GM12878 (cell line): Measurements from ENCODE around the gene IL36RN.

Experiments used
- CBX5 ChIP-seq: sonication (generic); IDR thresholded peaks from 2 replicates; pipeline ENCODE4 v1.6.1; 2016; ENCODE audit warnings: low read depth, moderate library complexity, mild to moderate bottlenecking, inconsistent platforms
- GABPA ChIP-seq: IDR thresholded peaks from 2 replicates; pipeline ENCODE4 v1.6.1; 2014; ENCODE audit warnings: antibody characterized with exemption, low read depth, mild to moderate bottlenecking, inconsistent platforms
- KLF5 ChIP-seq: fragments of 450-650 bp; IDR thresholded peaks from 2 replicates; pipeline ENCODE4 v1.6.1; 2014; ENCODE audit warnings: mild to moderate bottlenecking; ENCODE audit not compliant: partially characterized antibody
- NFYB ChIP-seq: IDR thresholded peaks from 2 replicates; pipeline ENCODE4 v1.6.1; 2011; ENCODE audit warnings: low read depth, mild to moderate bottlenecking, low read length, improper control_type of control experiment, moderate library complexity; ENCODE audit not compliant: insufficient read depth
- POLR2A ChIP-seq: IDR thresholded peaks from 2 replicates; pipeline ENCODE4 v1.6.1; 2011; ENCODE audit warnings: low read depth, mild to moderate bottlenecking, low read length
- POLR2AphosphoS5 ChIP-seq: IDR thresholded peaks from 2 replicates; pipeline ENCODE4 v1.6.1; 2011; ENCODE audit warnings: mild to moderate bottlenecking, low read length, inconsistent platforms
- REST ChIP-seq: IDR thresholded peaks from 2 replicates; pipeline ENCODE4 v1.6.1; 2012; ENCODE audit warnings: mild to moderate bottlenecking, low read depth, low read length
- SMARCA5 ChIP-seq: fragments of 450-650 bp; IDR thresholded peaks from 2 replicates; pipeline ENCODE4 v1.6.1; 2017; ENCODE audit warnings: mild to moderate bottlenecking
- SREBF1 ChIP-seq: IDR thresholded peaks from 2 replicates; pipeline ENCODE4 v1.6.1; 2012; ENCODE audit warnings: mild to moderate bottlenecking, low read length
- SREBF2 ChIP-seq: IDR thresholded peaks from 2 replicates; pipeline ENCODE4 v1.6.1; 2012; ENCODE audit warnings: mild to moderate bottlenecking, low read length
- STAT3 ChIP-seq: IDR thresholded peaks from 2 replicates; pipeline ENCODE4 v1.6.1; 2011; ENCODE audit warnings: low read depth, low read length, improper control_type of control experiment
- SUZ12 ChIP-seq: fragments of 200-600 bp; sonication (generic); IDR thresholded peaks from one replicate; pipeline ENCODE4 v1.6.1; 2018; ENCODE audit warnings: antibody characterized with exemption, mild to moderate bottlenecking; ENCODE audit not compliant: unreplicated experiment
- TCF12 ChIP-seq: IDR thresholded peaks from 2 replicates; pipeline ENCODE4 v1.6.1; 2011; ENCODE audit warnings: low read depth, mild to moderate bottlenecking, low read length
- TF ChIP-seq, protein P1 (sequence below): IDR thresholded peaks from 2 replicates; pipeline ENCODE4 v1.6.1; 2011; ENCODE audit warnings: low read depth, low read length, improper control_type of control experiment, borderline replicate concordance

GRCh38 chr2:113041871-113042270 is 17.1 kb upstream of the IL36RN start:
- no peak for TF ChIP-seq SMARCA5
- no peak for TF ChIP-seq TCF12
- TF ChIP-seq SREBF1, result no peak
- TF ChIP-seq SREBF2, result no peak
- TF ChIP-seq KLF5, result no peak
- TF ChIP-seq REST, result no peak
- TF ChIP-seq CBX5, result no peak
- TF ChIP-seq, protein P1, sequence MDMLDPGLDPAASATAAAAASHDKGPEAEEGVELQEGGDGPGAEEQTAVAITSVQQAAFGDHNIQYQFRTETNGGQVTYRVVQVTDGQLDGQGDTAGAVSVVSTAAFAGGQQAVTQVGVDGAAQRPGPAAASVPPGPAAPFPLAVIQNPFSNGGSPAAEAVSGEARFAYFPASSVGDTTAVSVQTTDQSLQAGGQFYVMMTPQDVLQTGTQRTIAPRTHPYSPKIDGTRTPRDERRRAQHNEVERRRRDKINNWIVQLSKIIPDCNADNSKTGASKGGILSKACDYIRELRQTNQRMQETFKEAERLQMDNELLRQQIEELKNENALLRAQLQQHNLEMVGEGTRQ, result no peak
- no peak for TF ChIP-seq GABPA
- no peak for TF ChIP-seq NFYB
- TF ChIP-seq STAT3, result no peak
- TF ChIP-seq SUZ12, result no peak
- TF ChIP-seq POLR2A, result no peak
- no peak for TF ChIP-seq POLR2AphosphoS5
